GM12878 (cell line): Measurements from ENCODE around the gene VTI1A. TPM values are rescaled to one million over a fixed set of nuclear protein-coding genes. Genes with fewer than 3 reads are reported as not detected.

Experiments
- ATAC-seq: fragments of 200-7000 bp; cut with Tn5 transposase; 3 replicates; pipeline ENCODE4 v1.9.1; 2020; ENCODE audit warnings: mild to moderate bottlenecking, moderate library complexity
- BruUV-seq: library from RNA; stranded (reverse); fragments of 400-500 nt; replicated peaks from 2 replicates; lab custom pipeline; 2021; lab: Mats Ljungman, UMichigan
- CTCF ChIA-PET: fragments of 300-600 bp; sonication (Branson Sonifier 250); formaldehyde crosslinking; extraction: SDS; loops from one replicate; lab custom pipeline; 2021; ENCODE audit warnings: inconsistent platforms; lab: Yijun Ruan, JAX
- POLR2A ChIA-PET: fragments of 350-600 bp; formaldehyde crosslinking; extraction: SDS; loops from one replicate; lab custom pipeline; 2021; ENCODE audit warnings: inconsistent platforms; lab: Charles Lee
- RAD21 ChIA-PET: fragments of 300-600 bp; sonication (Branson Sonifier 250); formaldehyde crosslinking; loops from one replicate; lab custom pipeline; 2023; ENCODE audit warnings: antibody characterized with exemption; ENCODE audit not compliant: unreplicated experiment; lab: Charles Lee
- SMC1A ChIA-PET: fragments of 300-600 bp; sonication (Branson Sonifier 250); formaldehyde crosslinking; loops from one replicate; lab custom pipeline; 2023; ENCODE audit not compliant: unreplicated experiment, uncharacterized antibody; lab: Charles Lee
- DNase-seq: peaks from one replicate; pipeline ENCODE4 v3.0.0-alpha.2; 2011; ENCODE audit warnings: low read depth, low spot score
- FAIRE-seq: peaks from 3 replicates; lab custom pipeline; 2011; peaks lifted over from hg19 to GRCh38; lab: Jason Lieb, UNC
- H2AFZ ChIP-seq: 2 replicates; pipeline ENCODE4 v1.6.0; 2011; ENCODE audit warnings: low read depth, low read length, control low read depth; ENCODE audit not compliant: control insufficient read depth
- H3K27ac ChIP-seq: 2 replicates; pipeline ENCODE4 v1.5.1; 2011; ENCODE audit warnings: control low read depth; ENCODE audit not compliant: control insufficient read depth, insufficient read depth
- H3K27me3 ChIP-seq, 2 experiments: replicated peaks in 1 of 2; 2 replicates each; pipeline versions ENCODE4 v1.6.0 to v1.6.1; 2011; ENCODE audit warnings: low read length in 1 of 2; ENCODE audit not compliant: control insufficient read depth in 2 of 2, insufficient read depth in 2 of 2
- H3K36me3 ChIP-seq, 2 experiments: 2 replicates each; pipeline ENCODE4 v1.5.1; 2011; ENCODE audit warnings: low read length in 1 of 2; ENCODE audit not compliant: control insufficient read depth in 2 of 2, insufficient read depth in 2 of 2
- H3K4me1 ChIP-seq: 2 replicates; pipeline ENCODE4 v1.6.1; 2011; ENCODE audit warnings: mild to moderate bottlenecking, low read length, moderate library complexity, mixed read lengths; ENCODE audit not compliant: control insufficient read depth, insufficient read depth
- H3K4me2 ChIP-seq: 2 replicates; pipeline ENCODE4 v1.6.0; 2011; ENCODE audit warnings: control low read depth; ENCODE audit not compliant: control insufficient read depth, insufficient read depth
- H3K4me3 ChIP-seq: fragments of 200-600 bp; sonication (generic); 2 replicates; pipeline ENCODE4 v1.5.1; 2016
- H3K79me2 ChIP-seq: 2 replicates; pipeline ENCODE4 v1.6.0; 2011; ENCODE audit warnings: low read length; ENCODE audit not compliant: control insufficient read depth, insufficient read depth
- H3K9ac ChIP-seq: 2 replicates; pipeline ENCODE4 v1.8.0; 2011; ENCODE audit warnings: low read length, control low read depth, mixed read lengths; ENCODE audit not compliant: control insufficient read depth, insufficient read depth
- H3K9me3 ChIP-seq: replicated peaks from 3 replicates; pipeline ENCODE4 v1.5.1; 2011; ENCODE audit warnings: mild to moderate bottlenecking, low read length; ENCODE audit not compliant: control insufficient read depth, insufficient read depth
- H4K20me1 ChIP-seq: 2 replicates; pipeline ENCODE4 v1.6.0; 2011; ENCODE audit not compliant: control insufficient read depth, insufficient read depth
- CBX3 ChIP-seq: fragments of 200-600 bp; sonication (generic); IDR thresholded peaks from 2 replicates; pipeline ENCODE4 v1.6.1; 2016; ENCODE audit warnings: low read depth, borderline replicate concordance
- HSF1 ChIP-seq: fragments of 150-350 bp; IDR thresholded peaks from 2 replicates; pipeline ENCODE4 v1.6.1; 2014; ENCODE audit warnings: mild to moderate bottlenecking, low read depth, low read length
- REST ChIP-seq: IDR thresholded peaks from 2 replicates; pipeline ENCODE4 v1.6.1; 2012; ENCODE audit warnings: mild to moderate bottlenecking, low read depth, low read length
- SREBF1 ChIP-seq: IDR thresholded peaks from 2 replicates; pipeline ENCODE4 v1.6.1; 2012; ENCODE audit warnings: mild to moderate bottlenecking, low read length
- TARDBP ChIP-seq: IDR thresholded peaks from 2 replicates; pipeline ENCODE4 v1.6.1; 2016; ENCODE audit warnings: borderline replicate concordance
- TBL1XR1 ChIP-seq: IDR thresholded peaks from 2 replicates; pipeline ENCODE4 v1.6.1; 2012; ENCODE audit warnings: low read depth, low read length, improper control_type of control experiment
- WRNIP1 ChIP-seq: IDR thresholded peaks from 2 replicates; pipeline ENCODE4 v1.6.1; 2011; ENCODE audit warnings: low read depth, low read length, improper control_type of control experiment, borderline replicate concordance
- ZBTB40 ChIP-seq: fragments of 450-650 bp; IDR thresholded peaks from 2 replicates; pipeline ENCODE4 v1.6.1; 2016; ENCODE audit warnings: mild to moderate bottlenecking, moderate library complexity, borderline replicate concordance
- WGBS: methylation state at CpG from one replicate; pipeline ENCODE4 v1.1.6; 2016; ENCODE audit warnings: low lambda C conversion rate; ENCODE audit not compliant: insufficient replicate concordance, insufficient coverage; ENCODE audit errors: missing lambda C conversion rate; 5-methylcytosine and 5-hydroxymethylcytosine counted together
- in situ Hi-C: fragments of 300-500 bp; cut with MboI; formaldehyde crosslinking; loops from 9 replicates; pipeline ENCODE4 v1.14.3; 2018; ENCODE audit warnings: mixed read lengths
- intact Hi-C: fragments of 100-400 bp; cut with micrococcal nuclease; formaldehyde crosslinking; loops from one replicate; pipeline ENCODE4 v1.14.2; 2022; ENCODE audit not compliant: unreplicated experiment
- polyA plus RNA-seq, 11 experiments: library from polyadenylated mRNA; depleted of rRNA in 4 of 11; unstranded in 6 of 11; stranded (reverse) in 5 of 11; fragments of >200 nt; fragmentation: Nextera tagmentation in 4 of 11; fragmentation: Illumina TruSeq in 1 of 11; extraction: Ambion mirVana in 4 of 11; extraction: Trizol in 1 of 11; gene quantifications; 1 replicate in 1 of 11; 2 replicates in 10 of 11; pipeline versions ENCODE4 v1.2.1 to v1.2.3, GENCODE V29; 2011 to 2016; ENCODE audit warnings: inconsistent platforms in 2 of 11, missing spikeins in 2 of 11, low read depth in 1 of 11
- total RNA-seq, 4 experiments: library from RNA; depleted of rRNA in 3 of 4; stranded (reverse); fragments of >200 nt in 3 of 4; fragmentation: Illumina TruSeq in 1 of 4; extraction: Trizol in 1 of 4; gene quantifications; 2 replicates each; pipeline versions ENCODE4 v1.2.1 to v1.2.3, GENCODE V29; 2013 to 2021
- TF ChIP-seq, protein P1 (sequence below): IDR thresholded peaks from 2 replicates; pipeline ENCODE4 v1.6.1; 2011; ENCODE audit warnings: low read depth, mild to moderate bottlenecking, low read length, moderate library complexity, borderline replicate concordance; ENCODE audit errors: extremely low read depth

The VTI1A gene
- total and polyA plus RNA-seq, 10 of the 15 experiments (the other 5 are each of a cell fraction or from before 2014, with no cell fraction given): 12.4 to 43.2 (median 27.5) TPM

- intact Hi-C loops: no loop called here
- no peaks in the 10 kb centered on the region for H3K36me3 ChIP-seq
- no peaks in the 10 kb centered on the region for H3K9me3 ChIP-seq
- H4K20me1 ChIP-seq: no peaks in the 10 kb centered on the region
- TF ChIP-seq TARDBP (no peak), TBL1XR1 (no peak), CBX3 (no peak), WRNIP1 (no peak), REST (no peak), HSF1 (no peak), SREBF1 (no peak), ZBTB40 (no peak)
- TF ChIP-seq, protein P1, sequence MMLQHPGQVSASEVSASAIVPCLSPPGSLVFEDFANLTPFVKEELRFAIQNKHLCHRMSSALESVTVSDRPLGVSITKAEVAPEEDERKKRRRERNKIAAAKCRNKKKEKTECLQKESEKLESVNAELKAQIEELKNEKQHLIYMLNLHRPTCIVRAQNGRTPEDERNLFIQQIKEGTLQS: no peak
- H3K4me1 ChIP-seq: no peaks in the 10 kb centered on the region
- BruUV-seq: no TSS peak
- 100% methylated on average over 4 of the region's 4 CpGs for WGBS
- CTCF ChIA-PET: no interaction called here
- in situ Hi-C loops: no loop called here
- DNase-seq (no peak), ATAC-seq (no peak), FAIRE-seq (no peak)
- no peak overlapping the region for H3K4me3 ChIP-seq
- no peak overlapping the region for H3K27ac ChIP-seq
- H2AFZ ChIP-seq: no peak overlapping the region
- SMC1A ChIA-PET: no interaction called here
- POLR2A ChIA-PET: no interaction called here
- H3K4me2 ChIP-seq: no peak overlapping the region
- no peak overlapping the region for H3K9ac ChIP-seq
- no peaks in the 10 kb centered on the region for H3K79me2 ChIP-seq
- H3K27me3 ChIP-seq: no peaks in the 10 kb centered on the region
- RAD21 ChIA-PET: no interaction called here
These were observed 134.9 kb downstream of the VTI1A start for GRCh38 chr10:112581921-112582320.
